Activated T-cell treated with anti-CD3 and anti-CD28 coated beads, Interleukin-2, amount 50 U/mL, for 72 hours (primary cell): ENCODE data around the gene ANKRD10. TPM values are rescaled to one million over a fixed set of nuclear protein-coding genes. Genes with fewer than 3 reads are reported as not detected.
"Not testable (repeated sequence)": the region's sequence is repeated elsewhere in the genome, so short reads cannot be mapped to it uniquely, and the experiment has no call there.

ENCODE experiments used
- ATAC-seq, 2 donors: fragments of 150-1000 bp; cut with Tn5 transposase; replicated peaks in 1 of 2; 2 replicates each; pipeline ENCODE4 v1.10.0; 2021; ENCODE audit warnings: moderate library complexity in 2 of 2, mild to moderate bottlenecking in 1 of 2
- DNase-seq, 2 donors: peaks; one replicate each; pipeline ENCODE4 v3.0.0; 2021 to 2022; ENCODE audit warnings: mixed read lengths in 1 of 2
- H3K27ac Mint-ChIP-seq: one replicate; pipeline ENCODE4 v1.8.0; 2022; ENCODE audit warnings: mild to moderate bottlenecking, moderate library complexity, mixed read lengths
- H3K27me3 Mint-ChIP-seq: one replicate; pipeline ENCODE4 v1.8.0; 2022; ENCODE audit warnings: low read depth, mixed read lengths
- H3K36me3 Mint-ChIP-seq, 2 donors: one replicate each; pipeline ENCODE4 v1.8.0; 2022; ENCODE audit warnings: mixed read lengths in 2 of 2, mild to moderate bottlenecking in 1 of 2; ENCODE audit not compliant: insufficient read depth in 2 of 2
- H3K4me1 Mint-ChIP-seq: one replicate; pipeline ENCODE4 v1.8.0; 2022; ENCODE audit warnings: low read depth, mixed read lengths
- H3K4me3 Mint-ChIP-seq, 2 donors: one replicate each; pipeline ENCODE4 v1.8.0; 2022; ENCODE audit warnings: mild to moderate bottlenecking in 2 of 2, mixed read lengths in 2 of 2, moderate library complexity in 2 of 2
- H3K9me3 Mint-ChIP-seq, 2 donors: one replicate each; pipeline ENCODE4 v1.8.0; 2022; ENCODE audit warnings: mixed read lengths in 2 of 2
- total RNA-seq, 2 donors: library from RNA; stranded (reverse); gene quantifications; one replicate each; pipeline ENCODE4 v1.2.3, GENCODE V29; 2022

ANKRD10 gene
- 100 to 1,000 TPM; 139 to 142 TPM for total RNA-seq

DNA sequence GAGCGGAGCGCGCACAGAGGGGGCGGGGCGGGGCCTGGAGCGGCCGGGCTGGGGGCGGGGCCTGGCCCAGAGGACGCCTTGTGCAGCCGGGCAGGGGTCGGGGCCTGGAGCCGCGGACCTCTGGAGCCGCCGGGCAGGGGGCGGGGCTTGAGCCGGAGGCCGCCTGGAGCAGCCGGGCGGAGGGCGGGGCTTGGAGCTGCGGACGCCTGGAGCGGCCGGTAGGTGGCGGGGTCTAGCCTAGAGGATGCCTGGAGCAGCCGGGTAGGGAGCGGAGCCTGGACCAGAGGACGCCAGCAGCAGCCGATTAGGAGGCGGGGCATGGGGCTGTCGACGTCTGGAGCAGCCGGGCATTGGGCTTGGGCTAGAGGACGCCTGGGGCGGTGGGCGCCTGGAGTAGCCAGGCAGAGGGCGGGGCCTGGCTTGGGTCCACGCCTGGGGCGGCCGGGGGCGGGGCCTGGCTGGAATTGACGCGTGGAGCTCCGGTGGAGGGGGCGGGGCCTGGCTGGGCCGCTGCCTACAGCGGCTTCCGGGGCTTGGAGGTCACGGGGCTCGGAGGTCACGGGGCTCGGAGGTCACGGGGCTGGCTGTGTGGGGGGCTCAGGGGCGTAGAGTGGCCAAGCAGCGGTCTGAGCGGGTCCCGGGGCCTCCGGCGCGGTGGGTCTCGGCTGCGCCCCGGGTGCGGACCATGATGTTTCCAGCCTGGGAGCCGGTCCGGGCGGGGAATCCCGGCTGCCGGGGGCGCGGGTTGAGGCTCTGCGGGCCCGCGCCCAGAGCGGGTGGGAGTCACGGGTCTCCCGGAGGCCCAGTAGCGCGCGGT, at the start of gene ANKRD10:
Gene ANKRD10 (minus strand): TSS at position 13 of the 817 bp plus-strand sequence. CDS start 135 bp downstream, outside the sequence.
- Mint-ChIP-seq H3K27ac (peak within 1 kb of the TSS; percentile 97), H3K36me3 (peaks cover 0 to 6% of the 10 kb centered on the region in 2 donors), H3K4me1 (peaks cover 38% of the 10 kb centered on the region), H3K9me3 (peaks cover 0 to 2% of the 10 kb centered on the region in 2 donors), H3K27me3 (no peaks in the 10 kb centered on the region), H3K4me3 (peak within 1 kb of the TSS; percentile 92 to 98)
- DNase-seq, result peak; percentile 97 to 98
- ATAC-seq, result peak; percentile 81

DNA sequence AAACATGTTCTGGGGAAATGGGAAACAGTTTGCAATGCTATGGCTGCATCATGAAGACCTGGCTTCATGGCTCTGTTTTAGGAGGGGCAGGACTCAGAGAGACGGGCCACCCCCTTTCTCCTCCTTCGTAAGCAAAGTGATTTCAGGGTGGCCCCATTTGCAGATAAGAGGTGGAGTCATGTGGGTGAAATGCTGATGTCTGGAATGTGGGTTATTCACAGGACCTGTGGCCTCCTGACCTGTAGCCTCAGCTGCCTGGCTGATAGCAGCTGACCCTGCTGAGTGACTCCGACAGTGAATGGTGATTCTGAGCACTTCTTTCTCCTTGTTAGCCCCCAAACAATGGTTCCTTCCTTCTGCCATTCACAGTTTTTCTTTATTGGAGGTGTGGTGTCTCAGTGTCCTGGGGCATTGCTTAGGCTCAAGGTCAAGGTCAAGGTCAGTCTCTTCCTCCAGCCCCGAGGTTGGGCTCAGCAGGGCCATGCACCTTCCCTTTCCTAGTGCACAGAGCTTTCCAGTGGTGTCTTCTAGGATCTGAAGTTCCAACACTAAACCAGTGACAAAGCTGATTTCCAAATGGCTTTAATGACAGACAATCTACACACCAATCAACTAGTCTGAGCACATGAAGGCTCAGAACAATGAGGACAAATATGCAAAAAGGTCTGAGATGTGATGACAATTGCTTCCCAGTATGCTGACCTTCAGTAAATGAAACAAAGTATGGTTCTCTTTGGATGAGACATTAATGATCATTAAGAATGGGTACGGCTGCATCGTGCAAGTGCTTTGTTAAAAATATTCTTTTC, 49.6 kb upstream of the ANKRD10 start:
- Mint-ChIP-seq H3K4me1 (peaks cover 23% of the 10 kb centered on the region), H3K27me3 (peaks cover 44% of the 10 kb centered on the region), H3K4me3 (peak overlapping the region; percentile 3 to 22), H3K36me3 (peaks cover 28 to 51% of the 10 kb centered on the region in 2 donors), H3K27ac (peak overlapping the region; percentile 78), H3K9me3 (peaks cover 18 to 23% of the 10 kb centered on the region in 2 donors)
- DNase-seq (no peak), ATAC-seq (peak in 1 of 2 donors; percentile 2)

- ATAC-seq (no peak), DNase-seq (no peak)
- H3K27me3 Mint-ChIP-seq, result peaks cover 39% of the 10 kb centered on the region
- peaks cover 28 to 51% of the 10 kb centered on the region in 2 donors for H3K36me3 Mint-ChIP-seq
- peaks cover 23% of the 10 kb centered on the region for H3K4me1 Mint-ChIP-seq
- no peak overlapping the region for H3K4me3 Mint-ChIP-seq
- peaks cover 18 to 23% of the 10 kb centered on the region in 2 donors for H3K9me3 Mint-ChIP-seq
- no peak overlapping the region for H3K27ac Mint-ChIP-seq
These were observed 48.7 kb upstream of the ANKRD10 start for GRCh38 chr13:110963554-110963970.

DNA sequence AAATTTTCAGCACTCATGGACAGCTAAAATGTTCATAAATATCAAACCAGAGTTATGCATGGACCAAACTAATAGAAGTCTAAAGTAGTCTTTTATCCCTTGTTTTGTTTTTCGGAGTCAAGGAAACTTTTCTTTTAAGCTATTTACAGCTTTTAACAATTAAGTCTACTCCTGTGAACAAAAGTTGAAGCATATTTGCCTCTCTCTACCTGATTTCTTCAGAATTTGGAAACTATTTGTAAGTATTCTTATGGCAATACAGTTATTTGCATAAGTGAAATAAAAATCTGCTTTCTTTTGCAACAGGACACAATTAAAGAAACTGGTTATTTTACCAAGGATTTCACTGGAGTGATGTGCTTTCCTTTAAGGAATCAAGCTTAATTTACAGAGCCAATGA, 47.1 kb upstream of the ANKRD10 start:
- Mint-ChIP-seq H3K36me3 (peaks cover 26 to 41% of the 10 kb centered on the region in 2 donors), H3K9me3 (peaks cover 17 to 19% of the 10 kb centered on the region in 2 donors), H3K27me3 (peaks cover 35% of the 10 kb centered on the region), H3K4me1 (peaks cover 23% of the 10 kb centered on the region), H3K27ac (no peak overlapping the region), H3K4me3 (no peak overlapping the region)
- ATAC-seq, result no peak
- no peak for DNase-seq

DNA sequence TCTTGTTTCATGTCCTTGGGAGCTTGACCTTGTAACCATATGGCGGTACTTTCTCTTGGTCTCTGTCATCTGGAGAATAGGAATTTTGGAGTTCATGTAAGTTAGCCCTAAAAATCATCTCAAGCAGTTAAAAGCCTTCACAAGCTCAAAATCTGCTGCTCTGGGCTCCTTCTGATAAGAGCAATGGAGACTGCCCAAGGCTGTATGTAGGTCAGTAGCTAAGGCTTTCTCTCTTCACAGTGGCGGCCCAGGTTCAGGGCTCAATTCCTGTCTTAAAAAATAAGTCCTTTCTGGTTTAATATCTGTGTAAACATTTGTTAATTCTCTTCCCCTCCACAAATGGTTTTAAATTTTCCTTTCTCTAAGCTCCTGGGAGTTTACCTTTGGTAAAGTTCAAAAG, 45.3 kb upstream of the ANKRD10 start:
- ATAC-seq (no peak), DNase-seq (no peak)
- peaks cover 12 to 14% of the 10 kb centered on the region in 2 donors for H3K9me3 Mint-ChIP-seq
- H3K27ac Mint-ChIP-seq, result peak overlapping the region; percentile 46
- H3K4me1 Mint-ChIP-seq, result peaks cover 18% of the 10 kb centered on the region
- H3K36me3 Mint-ChIP-seq, result peaks cover 15 to 25% of the 10 kb centered on the region in 2 donors
- H3K4me3 Mint-ChIP-seq, result no peak overlapping the region
- peaks cover 34% of the 10 kb centered on the region for H3K27me3 Mint-ChIP-seq

- peaks cover 4 to 11% of the 10 kb centered on the region in 2 donors for H3K36me3 Mint-ChIP-seq
- H3K4me3 Mint-ChIP-seq, result no peak overlapping the region
- H3K9me3 Mint-ChIP-seq, result peaks cover 5 to 6% of the 10 kb centered on the region in 2 donors
- no peak for DNase-seq
- no peak for ATAC-seq
- peaks cover 20% of the 10 kb centered on the region for H3K4me1 Mint-ChIP-seq
- peaks cover 27% of the 10 kb centered on the region for H3K27me3 Mint-ChIP-seq
- no peak overlapping the region for H3K27ac Mint-ChIP-seq
These were observed 43.1 kb upstream of the ANKRD10 start for GRCh38 chr13:110957931-110958330.

GRCh38 chr13:110957181-110957884, 42.5 kb upstream of the ANKRD10 start:
- H3K9me3 Mint-ChIP-seq, result peaks cover 4 to 6% of the 10 kb centered on the region in 2 donors
- ATAC-seq (no peak), DNase-seq (no peak)
- H3K36me3 Mint-ChIP-seq, result peaks cover 4 to 8% of the 10 kb centered on the region in 2 donors
- H3K4me3 Mint-ChIP-seq, result no peak overlapping the region
- peaks cover 26% of the 10 kb centered on the region for H3K4me1 Mint-ChIP-seq
- H3K27ac Mint-ChIP-seq, result no peak overlapping the region
- H3K27me3 Mint-ChIP-seq, result peaks cover 27% of the 10 kb centered on the region

DNA sequence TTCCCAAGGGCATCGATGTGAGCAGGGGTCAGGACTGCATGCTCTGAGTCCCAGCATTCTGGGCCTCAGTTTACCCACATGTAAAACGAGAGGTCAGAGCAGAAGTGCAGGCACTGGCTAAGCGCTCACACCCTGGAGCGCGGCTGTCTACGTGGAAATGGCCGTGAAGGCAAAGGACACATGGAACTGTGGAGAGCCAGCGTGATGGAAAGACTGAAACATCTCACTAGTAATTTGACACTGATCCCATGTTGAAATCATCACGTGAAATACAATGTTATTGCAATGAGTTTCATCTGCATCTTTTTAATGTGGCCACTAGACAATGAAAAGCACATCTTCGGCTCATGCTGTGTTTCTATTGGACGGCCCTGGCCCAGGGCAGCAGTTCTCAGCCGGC, 41.3 kb upstream of the ANKRD10 start:
- not testable (repeated sequence) for H3K27ac Mint-ChIP-seq, H3K4me3 Mint-ChIP-seq, H3K36me3 Mint-ChIP-seq, ATAC-seq, H3K9me3 Mint-ChIP-seq, DNase-seq
- peaks cover 37% of the 10 kb centered on the region for H3K4me1 Mint-ChIP-seq
- peaks cover 28% of the 10 kb centered on the region for H3K27me3 Mint-ChIP-seq

DNA sequence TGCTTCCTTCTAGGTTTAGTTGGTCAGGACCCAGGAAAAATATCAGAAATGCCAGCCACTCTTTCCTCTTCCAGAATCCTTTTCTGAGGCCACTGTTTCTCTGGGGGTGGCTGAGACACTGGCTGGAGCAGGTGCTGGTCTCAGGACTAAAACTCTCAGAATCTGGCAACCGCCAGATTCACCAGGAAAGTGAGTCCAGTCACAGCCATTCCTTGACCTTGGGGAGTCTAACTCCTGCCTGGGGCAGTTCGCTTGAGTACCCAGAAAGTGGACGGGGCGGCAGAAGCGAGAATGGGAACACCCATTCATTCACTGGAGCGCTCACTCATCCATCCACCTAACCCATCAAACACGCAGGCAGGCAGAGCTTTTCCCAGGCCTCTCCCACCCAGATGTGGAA, 40.7 kb upstream of the ANKRD10 start:
- Mint-ChIP-seq H3K4me1 (peaks cover 40% of the 10 kb centered on the region), H3K27me3 (peaks cover 34% of the 10 kb centered on the region)
- not testable (repeated sequence) for H3K27ac Mint-ChIP-seq, ATAC-seq, H3K9me3 Mint-ChIP-seq, H3K4me3 Mint-ChIP-seq, DNase-seq, H3K36me3 Mint-ChIP-seq

GRCh38 chr13:110955072-110955503, 40.2 kb upstream of the ANKRD10 start:
- H3K36me3 Mint-ChIP-seq, H3K27ac Mint-ChIP-seq, H3K9me3 Mint-ChIP-seq: not testable (repeated sequence)
- peak overlapping the region in 1 of 2 donors; percentile 22 for H3K4me3 Mint-ChIP-seq
- H3K4me1 Mint-ChIP-seq, result peaks cover 40% of the 10 kb centered on the region
- peaks cover 31% of the 10 kb centered on the region for H3K27me3 Mint-ChIP-seq
- DNase-seq (peak; percentile 57 to 69), ATAC-seq (peak; percentile 83 to 85)

- DNase-seq, H3K9me3 Mint-ChIP-seq, H3K27ac Mint-ChIP-seq, ATAC-seq, H3K36me3 Mint-ChIP-seq: not testable (repeated sequence)
- peak overlapping the region in 1 of 2 donors; percentile 22 for H3K4me3 Mint-ChIP-seq
- H3K4me1 Mint-ChIP-seq, result peaks cover 40% of the 10 kb centered on the region
- peaks cover 26% of the 10 kb centered on the region for H3K27me3 Mint-ChIP-seq
These were observed 39.7 kb upstream of the ANKRD10 start for GRCh38 chr13:110954533-110954920.

- DNase-seq, result no peak
- no peak for ATAC-seq
- peaks cover 40% of the 10 kb centered on the region for H3K4me1 Mint-ChIP-seq
- no peak overlapping the region for H3K27ac Mint-ChIP-seq
- peaks cover 0 to 4% of the 10 kb centered on the region in 2 donors for H3K36me3 Mint-ChIP-seq
- H3K9me3 Mint-ChIP-seq, result peaks cover 3% of the 10 kb centered on the region in 2 donors
- peaks cover 21% of the 10 kb centered on the region for H3K27me3 Mint-ChIP-seq
- H3K4me3 Mint-ChIP-seq, result no peak overlapping the region
These were observed 39.1 kb upstream of the ANKRD10 start for GRCh38 chr13:110953833-110954532.
